GM12873 (cell line): Measurements from ENCODE around the gene TPRA1.

Experiments
- CTCF ChIP-seq: IDR thresholded peaks from 2 replicates; pipeline ENCODE4 v1.5.1; 2012; ENCODE audit warnings: low read depth, mild to moderate bottlenecking, moderate library complexity, low read length, control low read depth; ENCODE audit not compliant: insufficient read depth; ENCODE audit errors: missing control alignments

TPRA1 gene

GRCh38 chr3:127624063-127624462, 33.5 kb upstream of the TPRA1 start:
- no peak for TF ChIP-seq CTCF

GRCh38 chr3:127622772-127623576, 32.4 kb upstream of the TPRA1 start:
- TF ChIP-seq CTCF, result no peak

- TF ChIP-seq CTCF, result no peak
Observed at GRCh38 chr3:127622031-127622430, 31.5 kb upstream of the TPRA1 start.

GRCh38 chr3:127620637-127621375, 30.3 kb upstream of the TPRA1 start:
- TF ChIP-seq CTCF, result no peak

GRCh38 chr3:127618891-127619290, 28.4 kb upstream of the TPRA1 start:
- TF ChIP-seq CTCF, result no peak

GRCh38 chr3:127616836-127617605, 26.5 kb upstream of the TPRA1 start:
- TF ChIP-seq CTCF, result no peak
